HepG2 (cell line): ENCODE data around the gene CASP5. TPM values are rescaled to one million over a fixed set of nuclear protein-coding genes. Genes with fewer than 3 reads are reported as not detected.

Source experiments
- ATAC-seq: fragments of 200-7000 bp; cut with Tn5 transposase; 3 replicates; pipeline ENCODE4 v1.9.1; 2020; ENCODE audit warnings: mild to moderate bottlenecking, moderate library complexity
- BruUV-seq: library from RNA; stranded (reverse); fragments of 400-500 nt; replicated peaks from 2 replicates; lab custom pipeline; 2021; lab: Mats Ljungman, UMichigan
- CTCF ChIA-PET: fragments of 300-600 bp; formaldehyde crosslinking; extraction: SDS; loops from one replicate; lab custom pipeline; 2021; ENCODE audit warnings: low total read pairs, inconsistent platforms, low intra/inter-chr PET ratio; lab: Yijun Ruan, JAX
- POLR2A ChIA-PET: fragments of 350-600 bp; sonication (Branson Sonifier 250); formaldehyde crosslinking; loops from one replicate; lab custom pipeline; 2020; ENCODE audit warnings: antibody characterized with exemption, inconsistent platforms; lab: Yijun Ruan, JAX
- DNase-seq: peaks from one replicate; pipeline ENCODE4 v3.0.0-alpha.2; 2015; ENCODE audit warnings: low spot score
- FAIRE-seq: peaks from 3 replicates; lab custom pipeline; 2011; peaks lifted over from hg19 to GRCh38; lab: Jason Lieb, UNC
- H2AFZ ChIP-seq: one replicate; pipeline ENCODE4 v1.6.1; 2011; ENCODE audit warnings: low read length, inconsistent platforms
- H3K27ac ChIP-seq: fragments of 300-600 bp; 3 replicates; pipeline ENCODE4 v1.8.0; 2011; ENCODE audit warnings: mixed run types, mild to moderate bottlenecking, mixed read lengths, low read length, inconsistent platforms; ENCODE audit not compliant: insufficient read depth; ENCODE audit errors: extremely low read length
- H3K27me3 ChIP-seq, 2 experiments: fragments of 200-600 bp in 1 of 2; 2 replicates in 1 of 2; 3 replicates in 1 of 2; pipeline versions ENCODE4 v1.6.0 to v1.8.0; 2011; ENCODE audit warnings: low read length in 2 of 2, mild to moderate bottlenecking in 2 of 2, moderate library complexity in 2 of 2, inconsistent platforms in 1 of 2; ENCODE audit not compliant: insufficient read depth in 2 of 2, control insufficient read depth in 1 of 2
- H3K36me3 ChIP-seq, 2 experiments: fragments of 200-600 bp in 1 of 2; replicated peaks in 1 of 2; 2 replicates in 1 of 2; 3 replicates in 1 of 2; pipeline versions ENCODE4 v1.5.1 to v1.8.0; 2011; ENCODE audit warnings: low read length in 2 of 2, inconsistent platforms in 1 of 2; ENCODE audit not compliant: insufficient read depth in 2 of 2, control insufficient read depth in 1 of 2
- H3K4me1 ChIP-seq: 2 replicates; pipeline ENCODE4 v1.5.1; 2012; ENCODE audit warnings: low read length, inconsistent platforms; ENCODE audit not compliant: insufficient read depth
- H3K4me2 ChIP-seq: 2 replicates; pipeline ENCODE4 v1.6.0; 2011; ENCODE audit warnings: low read depth, low read length, inconsistent platforms
- H3K4me3 ChIP-seq, 3 experiments: fragments of 200-600 bp in 1 of 3; sonication (generic), shearing (Covaris generic) in 1 of 3; replicated peaks in 1 of 3; 2 replicates each; pipeline ENCODE4 v1.5.1; 2011 to 2016; ENCODE audit warnings: low read length in 3 of 3, inconsistent platforms in 2 of 3, low read depth in 2 of 3, mild to moderate bottlenecking in 2 of 3, control low read depth in 1 of 3, mixed read lengths in 1 of 3; ENCODE audit not compliant: insufficient read depth in 1 of 3
- H3K79me2 ChIP-seq: one replicate; pipeline ENCODE4 v1.6.1; 2011; ENCODE audit warnings: low read length, inconsistent platforms; ENCODE audit not compliant: insufficient read depth
- H3K9ac ChIP-seq: 2 replicates; pipeline ENCODE4 v1.6.0; 2011; ENCODE audit warnings: mild to moderate bottlenecking, low read depth, low read length, inconsistent platforms; ENCODE audit not compliant: insufficient read depth
- H3K9me3 ChIP-seq: 2 replicates; pipeline ENCODE4 v1.5.1; 2012; ENCODE audit warnings: mild to moderate bottlenecking, low read length
- H4K20me1 ChIP-seq: 2 replicates; pipeline ENCODE4 v1.6.0; 2011; ENCODE audit warnings: inconsistent platforms, mild to moderate bottlenecking, low read length, moderate library complexity; ENCODE audit not compliant: insufficient read depth
- GATAD1 ChIP-seq: IDR thresholded peaks from 2 replicates; pipeline ENCODE4 v1.6.1; 2016; ENCODE audit warnings: missing genetic modification reagents, missing compliant biosample characterization
- HIVEP1 ChIP-seq: sonication (generic); formaldehyde crosslinking; IDR thresholded peaks from 2 replicates; pipeline ENCODE4 v1.4.0; 2020; ENCODE audit warnings: mild to moderate bottlenecking, missing genetic modification reagents
- RBM39 ChIP-seq: fragments of 200-400 bp; formaldehyde crosslinking; IDR thresholded peaks from one replicate; pipeline ENCODE4 v1.6.1; 2018; ENCODE audit warnings: antibody characterized with exemption, mild to moderate bottlenecking, low read depth, low read length; ENCODE audit not compliant: poor library complexity, severe bottlenecking
- SNAPC5 ChIP-seq: sonication (generic); formaldehyde crosslinking; IDR thresholded peaks from 2 replicates; pipeline ENCODE4 v1.8.1; 2023; ENCODE audit warnings: mild to moderate bottlenecking, missing genetic modification reagents, borderline replicate concordance
- ZBTB39 ChIP-seq: sonication (generic); formaldehyde crosslinking; IDR thresholded peaks from 2 replicates; pipeline ENCODE4 v1.5.0; 2020; ENCODE audit warnings: missing genetic modification reagents
- ZBTB40 ChIP-seq, 2 experiments: fragments of 450-650 bp in 1 of 2; sonication (generic) in 1 of 2; formaldehyde crosslinking in 1 of 2; IDR thresholded peaks; 2 replicates each; pipeline versions ENCODE4 v1.6.1 to v1.8.0; 2016 to 2022; ENCODE audit warnings: antibody characterized with exemption in 1 of 2, mild to moderate bottlenecking in 1 of 2, missing genetic modification reagents in 1 of 2
- ZNF746 ChIP-seq: sonication (generic); formaldehyde crosslinking; IDR thresholded peaks from 2 replicates; pipeline ENCODE4 v1.8.0; 2022; ENCODE audit warnings: mild to moderate bottlenecking, missing genetic modification reagents
- ZNF773 ChIP-seq: sonication (generic); formaldehyde crosslinking; IDR thresholded peaks from 2 replicates; pipeline ENCODE4 v1.4.0; 2020; ENCODE audit warnings: missing genetic modification reagents, borderline replicate concordance
- ZNF784 ChIP-seq: sonication (generic); formaldehyde crosslinking; IDR thresholded peaks from 2 replicates; pipeline ENCODE4 v1.5.1; 2020; ENCODE audit warnings: missing genetic modification reagents, mild to moderate bottlenecking, borderline replicate concordance
- WGBS: methylation state at CpG from one replicate; pipeline ENCODE4 v1.1.6; 2017; ENCODE audit warnings: low lambda C conversion rate; 5-methylcytosine and 5-hydroxymethylcytosine counted together
- in situ Hi-C: cut with HindIII; loops from 2 replicates; pipeline ENCODE4 v1.10.0; 2017; ENCODE audit warnings: low pct_unique_long_range_greater_than_20kb; ENCODE audit not compliant: extremely low pct_ligation_motif_present
- intact Hi-C: fragments of 100-400 bp; cut with micrococcal nuclease; formaldehyde crosslinking; loops from one replicate; pipeline ENCODE4 v1.10.0; 2022; ENCODE audit not compliant: unreplicated experiment
- polyA plus RNA-seq, 8 experiments: library from polyadenylated mRNA; depleted of rRNA in 3 of 8; stranded (reverse) in 7 of 8; unstranded in 1 of 8; fragments of >200 nt; fragmentation: Illumina TruSeq in 4 of 8; extraction: Trizol in 4 of 8; gene quantifications; 2 replicates each; pipeline versions ENCODE4 v1.2.1 to v1.2.3, GENCODE V29; 2011 to 2016; ENCODE audit warnings: low read depth in 4 of 8, missing spikeins in 1 of 8, mixed read lengths in 1 of 8; ENCODE audit not compliant: insufficient read depth in 1 of 8
- total RNA-seq, 5 experiments: library from RNA; depleted of rRNA; stranded (reverse); fragments of >200 nt; fragmentation: Illumina TruSeq; extraction: Trizol; gene quantifications; 2 replicates each; pipeline ENCODE4 v1.2.3, GENCODE V29; 2016; ENCODE audit warnings: low read depth in 1 of 5

Gene CASP5
- total and polyA plus RNA-seq, 2 of the 13 experiments (the other 11 are each of a cell fraction or from before 2014, with no cell fraction given) = not detected

GRCh38 chr11:105071089-105071732 is 48.2 kb upstream of the CASP5 start:
- H3K9me3 ChIP-seq = no peaks in the 10 kb centered on the region
- no peaks in the 10 kb centered on the region for H3K4me1 ChIP-seq
- H3K4me3 ChIP-seq = no peak overlapping the region
- ATAC-seq (no peak), FAIRE-seq (no peak), DNase-seq (no peak)
- ChIA-PET CTCF (no interaction called here), POLR2A (no interaction called here)
- H3K79me2 ChIP-seq = no peaks in the 10 kb centered on the region
- no peak overlapping the region for H3K9ac ChIP-seq
- H3K27me3 ChIP-seq = peaks cover 0 to 3% of the 10 kb centered on the region in 2 experiments; a peak in 2 of 5 replicates
- intact Hi-C loops (no loop called here), in situ Hi-C loops (no loop called here)
- BruUV-seq = no TSS peak
- H3K36me3 ChIP-seq = no peaks in the 10 kb centered on the region
- H3K27ac ChIP-seq = no peak overlapping the region
- whole genome bisulfite sequencing = 58% methylated on average over 4 of the region's 4 CpGs
- no peak overlapping the region for H2AFZ ChIP-seq
- H3K4me2 ChIP-seq = no peak overlapping the region
- H4K20me1 ChIP-seq = no peaks in the 10 kb centered on the region
- no peak for TF ChIP-seq ZNF784
- TF ChIP-seq ZNF746 = no peak
- TF ChIP-seq ZNF773 (CRISPR knock-in tag) = no peak
- no peak for TF ChIP-seq ZBTB40 (IDR thresholded peaks at IDR 0.05)
- TF ChIP-seq ZBTB40 (CRISPR knock-in tag; IDR thresholded peaks at IDR 0.05) = no peak
- no peak for TF ChIP-seq ZBTB39 (CRISPR knock-in tag)
- no peak for TF ChIP-seq HIVEP1
- TF ChIP-seq SNAPC5 (CRISPR knock-in tag) = no peak
- TF ChIP-seq GATAD1 (CRISPR knock-in tag) = no peak
- no peak for TF ChIP-seq RBM39
